PC-9 (cell line): Measurements from ENCODE around the gene ZER1. TPM values are rescaled to one million over a fixed set of nuclear protein-coding genes. Genes with fewer than 3 reads are reported as not detected.
A peak's percentile ranks its signal among the peaks of the same experiment; 100 is the strongest.

Source experiments
- BruUV-seq: library from RNA; stranded (reverse); fragments of 400-500 nt; replicated peaks from 2 replicates; lab custom pipeline; 2021; lab: Mats Ljungman, UMichigan
- CTCF ChIA-PET: fragments of 300-600 bp; sonication (Branson Sonifier 250); formaldehyde crosslinking; loops from one replicate; lab custom pipeline; 2022; ENCODE audit warnings: antibody characterized with exemption; lab: Charles Lee
- POLR2A ChIA-PET: fragments of 300-600 bp; sonication (Branson Sonifier 250); formaldehyde crosslinking; loops from one replicate; lab custom pipeline; 2022; ENCODE audit warnings: antibody characterized with exemption; ENCODE audit not compliant: unreplicated experiment; lab: Charles Lee
- DNase-seq, 2 experiments: peaks; one replicate each; pipeline versions ENCODE4 v3.0.0 to v3.0.0-alpha.2; 2015 to 2022; ENCODE audit warnings: mixed read lengths in 1 of 2
- H2AFZ ChIP-seq: fragments of 200-600 bp; sonication (generic); 2 replicates; pipeline ENCODE4 v1.8.1; 2017; ENCODE audit warnings: antibody characterized with exemption
- H3F3A ChIP-seq: fragments of 200-600 bp; sonication (generic); 2 replicates; pipeline ENCODE4 v1.8.1; 2017; ENCODE audit warnings: antibody characterized with exemption, mild to moderate bottlenecking, low read depth; ENCODE audit not compliant: insufficient read depth
- H3K27ac ChIP-seq: fragments of 200-600 bp; sonication (generic); 2 replicates; pipeline ENCODE4 v1.6.1; 2016; ENCODE audit warnings: mixed run types
- H3K27me3 ChIP-seq: fragments of 200-600 bp; sonication (generic); 2 replicates; pipeline ENCODE4 v1.6.1; 2016; ENCODE audit warnings: low read depth, mixed run types; ENCODE audit not compliant: insufficient read depth
- H3K36me3 ChIP-seq: fragments of 200-600 bp; sonication (generic); 2 replicates; pipeline ENCODE4 v1.6.1; 2016; ENCODE audit warnings: low read depth, mixed run types
- H3K4me1 ChIP-seq: fragments of 200-600 bp; sonication (generic); replicated peaks from 2 replicates; pipeline ENCODE4 v1.6.1; 2016; ENCODE audit warnings: mixed run types; ENCODE audit not compliant: insufficient read depth
- H3K4me2 ChIP-seq: fragments of 200-600 bp; sonication (generic); 2 replicates; pipeline ENCODE4 v1.6.1; 2017; ENCODE audit warnings: mixed run types
- H3K4me3 ChIP-seq: fragments of 200-600 bp; sonication (generic); 2 replicates; pipeline ENCODE4 v1.6.1; 2016; ENCODE audit warnings: mixed run types
- H3K79me2 ChIP-seq: fragments of 200-600 bp; sonication (generic); 2 replicates; pipeline ENCODE4 v1.6.1; 2017; ENCODE audit warnings: low read depth, mixed run types
- H3K9me2 ChIP-seq: fragments of 200-600 bp; sonication (generic); 2 replicates; pipeline ENCODE4 v1.8.1; 2017; ENCODE audit warnings: mild to moderate bottlenecking; ENCODE audit not compliant: insufficient read depth
- H3K9me3 ChIP-seq: fragments of 200-600 bp; sonication (generic); 2 replicates; pipeline ENCODE4 v1.8.1; 2016; ENCODE audit warnings: low read depth; ENCODE audit not compliant: insufficient read depth
- H4K20me1 ChIP-seq: fragments of 200-600 bp; sonication (generic); 2 replicates; pipeline ENCODE4 v1.8.1; 2017; ENCODE audit not compliant: insufficient read depth
- EZH2 ChIP-seq: fragments of 200-600 bp; sonication (generic); IDR thresholded peaks from 2 replicates; pipeline ENCODE4 v1.8.0; 2017; ENCODE audit warnings: antibody characterized with exemption, low read depth
- intact Hi-C: fragments of 100-400 bp; cut with micrococcal nuclease; formaldehyde crosslinking; loops from one replicate; pipeline ENCODE4 v1.10.0; 2022; ENCODE audit not compliant: unreplicated experiment
- total RNA-seq: library from RNA; stranded (reverse); gene quantifications from 2 replicates; pipeline ENCODE4 v1.2.3, GENCODE V29; 2021
- TF ChIP-seq, protein P1 (sequence below): fragments of 200-600 bp; sonication (generic); conservative IDR thresholded peaks from 2 replicates; pipeline ENCODE4 v1.6.1; 2017; ENCODE audit warnings: mixed run types, antibody characterized with exemption, mild to moderate bottlenecking, moderate library complexity

ZER1 gene
- total RNA-seq, 1 experiment from 2014 or later, result 65.2 TPM

DNA sequence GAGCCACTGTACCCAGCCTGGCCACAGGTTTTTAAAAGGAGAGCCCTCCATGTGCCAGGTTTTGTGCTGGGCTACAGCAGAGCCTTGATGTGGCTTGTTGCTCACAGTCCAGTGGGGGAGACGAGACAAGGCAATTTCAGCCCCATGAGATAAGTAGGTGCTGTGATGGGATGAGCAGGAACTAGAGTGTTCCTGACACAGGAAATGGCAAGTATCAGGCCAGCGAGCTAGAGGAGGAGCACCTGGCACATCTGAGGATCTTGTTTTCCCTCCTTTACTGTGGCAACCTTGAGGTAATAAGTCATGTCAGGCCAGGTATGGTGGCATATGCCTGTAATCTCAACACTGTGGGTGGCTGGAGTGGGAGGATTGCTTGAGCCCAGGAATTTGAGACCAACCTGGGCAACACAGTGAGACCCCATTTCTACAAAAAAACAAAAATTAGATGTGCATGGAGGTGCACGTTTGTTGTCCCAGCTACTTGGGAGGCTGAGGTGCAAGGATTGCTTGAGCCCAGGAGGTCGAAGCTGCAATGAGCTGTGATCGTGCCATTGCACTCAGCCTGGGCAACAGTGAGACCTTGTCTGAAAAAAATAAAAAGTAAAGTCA lies 44.0 kb downstream of the ZER1 start:
- ChIA-PET CTCF (no interaction called here), POLR2A (interaction anchor here (0.5 kb wide), 1 partner anchor 61 kb away, joined by 4 read pairs; no protein-coding TSS in a partner anchor)
- Histone ChIP-seq H3K79me2 (no peaks in the 10 kb centered on the region), H3K4me3 (no peak overlapping the region), H3K4me2 (no peak overlapping the region), H4K20me1 (no peaks in the 10 kb centered on the region; the same call in 1 of the 2 replicates), H3K4me1 (no peaks in the 10 kb centered on the region), H3K36me3 (no peaks in the 10 kb centered on the region), H2AFZ (no peak overlapping the region), H3K9me2 (no peaks in the 10 kb centered on the region), H3K27ac (no peak overlapping the region), H3K9me3 (no peaks in the 10 kb centered on the region), H3K27me3 (no peaks in the 10 kb centered on the region), H3F3A (peaks cover 21% of the 10 kb centered on the region; the same call in 1 of the 2 replicates)
- TF ChIP-seq, protein P1, sequence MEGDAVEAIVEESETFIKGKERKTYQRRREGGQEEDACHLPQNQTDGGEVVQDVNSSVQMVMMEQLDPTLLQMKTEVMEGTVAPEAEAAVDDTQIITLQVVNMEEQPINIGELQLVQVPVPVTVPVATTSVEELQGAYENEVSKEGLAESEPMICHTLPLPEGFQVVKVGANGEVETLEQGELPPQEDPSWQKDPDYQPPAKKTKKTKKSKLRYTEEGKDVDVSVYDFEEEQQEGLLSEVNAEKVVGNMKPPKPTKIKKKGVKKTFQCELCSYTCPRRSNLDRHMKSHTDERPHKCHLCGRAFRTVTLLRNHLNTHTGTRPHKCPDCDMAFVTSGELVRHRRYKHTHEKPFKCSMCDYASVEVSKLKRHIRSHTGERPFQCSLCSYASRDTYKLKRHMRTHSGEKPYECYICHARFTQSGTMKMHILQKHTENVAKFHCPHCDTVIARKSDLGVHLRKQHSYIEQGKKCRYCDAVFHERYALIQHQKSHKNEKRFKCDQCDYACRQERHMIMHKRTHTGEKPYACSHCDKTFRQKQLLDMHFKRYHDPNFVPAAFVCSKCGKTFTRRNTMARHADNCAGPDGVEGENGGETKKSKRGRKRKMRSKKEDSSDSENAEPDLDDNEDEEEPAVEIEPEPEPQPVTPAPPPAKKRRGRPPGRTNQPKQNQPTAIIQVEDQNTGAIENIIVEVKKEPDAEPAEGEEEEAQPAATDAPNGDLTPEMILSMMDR, result no peak
- TF ChIP-seq EZH2, result no peak
- DNase-seq, result no peak
- no TSS peak for BruUV-seq
- intact Hi-C loops, result loop anchor here (10.0 kb wide), 1 partner anchor 87 kb away; the partner anchor contains the start of gene ENDOG

DNA sequence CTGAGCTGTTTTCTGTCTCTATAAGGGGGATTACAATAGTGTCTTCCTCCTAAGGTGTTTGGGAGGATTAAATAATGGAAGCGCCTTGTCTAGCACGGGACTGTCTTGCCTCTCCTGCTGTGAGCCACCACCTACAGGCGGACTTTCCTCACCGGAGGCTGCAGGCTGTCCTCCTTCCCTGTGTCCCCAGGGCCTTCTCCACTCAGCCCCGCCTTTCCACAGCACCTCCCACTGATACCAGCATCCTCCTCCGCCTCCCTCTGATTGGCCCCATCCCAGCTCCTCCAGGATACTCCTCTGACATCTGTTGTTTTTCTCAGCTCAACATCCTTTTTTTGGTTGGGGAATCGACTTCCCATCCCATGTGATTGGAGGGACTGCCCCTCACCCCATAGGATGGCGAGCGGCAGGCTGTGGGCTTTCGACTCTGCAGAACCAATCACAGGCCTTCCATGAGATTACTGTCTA lies 46.9 kb downstream of the ZER1 start:
- TF ChIP-seq EZH2, result no peak
- TF ChIP-seq, protein P1, result 0 out of 2 replicates have a peak, but pooled peaks have one; percentile 11
- Histone ChIP-seq H3F3A (peaks cover 19% of the 10 kb centered on the region; the same call in 1 of the 2 replicates), H3K36me3 (no peaks in the 10 kb centered on the region), H3K27me3 (no peaks in the 10 kb centered on the region), H3K27ac (no peak overlapping the region), H4K20me1 (no peaks in the 10 kb centered on the region; the same call in 1 of the 2 replicates), H3K4me2 (peak overlapping the region; percentile 78), H3K9me2 (no peaks in the 10 kb centered on the region), H3K79me2 (no peaks in the 10 kb centered on the region), H3K9me3 (no peaks in the 10 kb centered on the region), H2AFZ (peak overlapping the region; percentile 73; the same call in 1 of the 2 replicates), H3K4me1 (no peaks in the 10 kb centered on the region), H3K4me3 (peak overlapping the region; percentile 79)
- intact Hi-C loops, result loop anchor here (1.0 to 10.0 kb wide), 5 partner anchors 40 to 90 kb away; partner anchors contain the start of genes DYNC2I2, ENDOG and ZER1
- peak; percentile 66 to 78 for DNase-seq
- ChIA-PET POLR2A (interaction anchor here (0.6 to 0.9 kb wide), 5 partner anchors 28 to 734 kb away, joined by 3 to 16 read pairs (median 5); no protein-coding TSS in a partner anchor), CTCF (interaction anchor here (0.6 to 1.3 kb wide), 5 partner anchors 8 to 218 kb away, joined by 3 to 16 read pairs (median 8); partner anchors contain the start of genes ENDOG and PKN3)
- TSS peak; percentile 58 for BruUV-seq

DNA sequence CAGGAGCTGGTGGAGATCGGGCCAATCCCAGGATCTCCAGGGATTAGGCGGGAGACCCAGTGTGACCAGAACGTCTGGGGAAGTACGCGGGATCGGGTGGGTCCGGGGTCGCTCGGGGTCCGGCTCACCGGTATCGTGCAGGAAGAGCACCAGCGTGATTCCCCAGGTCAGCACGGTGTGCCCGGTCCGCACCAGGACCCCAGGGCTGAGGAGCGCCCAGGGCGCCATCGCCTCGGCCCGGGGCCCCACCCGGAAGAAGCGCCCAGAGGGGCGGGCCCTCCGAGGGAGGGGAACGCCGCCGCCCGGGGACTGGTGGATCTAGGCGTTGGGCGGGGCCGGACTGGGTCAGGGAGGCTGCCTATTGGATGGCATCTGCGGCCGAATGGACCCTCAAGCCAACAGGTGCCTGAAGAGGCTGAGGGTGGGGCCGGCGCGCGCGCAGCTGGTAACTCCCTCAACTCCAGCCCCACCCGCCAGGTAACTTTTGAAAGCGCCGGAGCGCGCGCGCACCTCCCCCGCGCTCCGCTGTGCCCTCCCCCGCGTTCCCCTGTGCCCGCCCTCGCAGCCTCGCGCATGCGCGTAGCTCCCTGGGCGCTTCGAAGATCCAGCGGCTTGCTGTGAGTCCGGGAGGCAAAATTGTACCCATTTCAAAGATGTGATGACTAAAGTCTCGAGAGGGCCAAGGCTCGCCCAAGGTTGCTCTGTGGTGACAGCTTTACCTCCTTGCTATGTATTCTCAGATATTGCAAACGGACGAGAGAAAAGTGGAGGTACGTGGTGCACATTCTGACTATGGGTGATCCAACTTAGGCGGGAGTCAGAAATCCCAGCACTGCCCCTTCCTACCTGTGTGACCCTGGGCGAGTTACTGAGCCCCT lies 47.6 kb downstream of the ZER1 start, which contains the start of gene ZDHHC12:
Gene ZDHHC12 (minus strand): TSS at position 262 of the 878 bp plus-strand sequence. CDS start 34 bp downstream, at position 228.
- Histone ChIP-seq H3K27me3 (no peaks in the 10 kb centered on the region), H2AFZ (peak within 1 kb of the TSS; percentile 89), H4K20me1 (no peaks in the 10 kb centered on the region; the same call in 1 of the 2 replicates), H3K9me2 (no peaks in the 10 kb centered on the region), H3K9me3 (no peaks in the 10 kb centered on the region), H3K79me2 (no peaks in the 10 kb centered on the region), H3K36me3 (no peaks in the 10 kb centered on the region), H3K4me2 (peak within 1 kb of the TSS; percentile 78), H3K4me1 (no peaks in the 10 kb centered on the region), H3K27ac (no peak within 1 kb of the TSS), H3F3A (peaks cover 19% of the 10 kb centered on the region; the same call in 1 of the 2 replicates), H3K4me3 (peak within 1 kb of the TSS; percentile 80)
- POLR2A ChIA-PET, result interaction anchor here (0.6 to 1.1 kb wide), 8 partner anchors 19 to 733 kb away, joined by 3 to 16 read pairs (median 5); no protein-coding TSS in a partner anchor
- intact Hi-C loops, result loop anchor here (1.0 to 10.0 kb wide), 5 partner anchors 40 to 91 kb away; partner anchors contain the start of genes DYNC2I2, ENDOG and ZER1
- CTCF ChIA-PET, result interaction anchor here (0.6 to 1.3 kb wide), 6 partner anchors 9 to 303 kb away, joined by 3 to 16 read pairs (median 7); partner anchors contain the start of genes CERCAM, ENDOG and PKN3
- TF ChIP-seq, protein P1, result no peak
- no peak for TF ChIP-seq EZH2
- DNase-seq, result peak; percentile 95 to 100
- BruUV-seq, result no TSS peak
